ENCODE measurements around the gene NF1.
"Not testable (repeated sequence)": the region's sequence is repeated elsewhere in the genome, so short reads cannot be mapped to it uniquely, and the experiment has no call there.

The NF1 gene

DNA sequence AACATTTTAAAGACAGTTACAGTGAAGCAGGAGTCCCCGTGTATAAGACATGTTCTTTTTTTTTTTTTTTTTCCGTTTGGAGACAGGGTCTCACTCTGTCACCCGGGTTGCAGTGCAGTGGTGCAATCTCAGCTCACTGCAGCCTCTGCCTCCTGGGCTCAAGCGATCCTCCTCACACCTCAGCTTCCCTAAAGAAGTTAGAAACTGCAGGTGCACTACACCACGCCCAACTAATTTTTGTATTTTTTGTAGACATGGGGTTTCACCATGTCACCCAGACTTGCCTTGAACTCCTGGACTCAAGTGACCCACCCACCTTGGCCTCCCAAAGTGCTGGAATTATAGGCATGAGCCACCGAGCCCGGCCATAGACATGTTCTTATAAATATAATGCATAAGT lies 216.1 kb downstream of the NF1 start:
- no peaks in the 10 kb centered on the region for H3K36me3 ChIP-seq (ENCODE audit: control insufficient read depth, insufficient read depth, low read length)
- no peak overlapping the region for H3K4me3 ChIP-seq (ENCODE audit: low read depth, low read length)
- no peaks in the 10 kb centered on the region for H3K27me3 ChIP-seq (ENCODE audit: control insufficient read depth, insufficient read depth, low read length)
- no peak overlapping the region for H3K9ac ChIP-seq (ENCODE audit: low read depth, low read length)
- H3K9me3 ChIP-seq (ENCODE audit: control insufficient read depth, insufficient read depth, low read length), result no peaks in the 10 kb centered on the region
- H3K4me1 ChIP-seq (ENCODE audit: control insufficient read depth, insufficient read depth, low read length), result peaks cover 3% of the 10 kb centered on the region

DNA sequence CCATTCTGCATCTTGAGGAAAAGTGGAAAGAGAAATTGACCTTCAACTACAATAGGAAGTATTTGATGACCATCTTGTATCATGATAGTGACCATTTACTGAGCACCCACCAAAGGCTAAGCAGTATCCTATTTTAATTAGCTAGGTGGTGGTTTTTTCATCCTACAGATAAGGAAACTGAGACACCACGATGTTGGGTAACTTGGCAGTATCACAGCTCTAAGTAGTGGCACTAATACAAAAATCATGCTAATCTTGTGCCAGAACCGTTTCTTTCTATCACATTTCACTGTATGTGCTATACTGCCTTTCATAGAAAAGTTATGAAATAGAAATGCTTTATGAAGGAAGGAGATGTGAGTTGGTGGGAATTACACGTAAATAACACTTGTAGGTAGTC lies 216.7 kb downstream of the NF1 start:
- H3K4me1 ChIP-seq (ENCODE audit: control insufficient read depth, insufficient read depth, low read length), result peaks cover 3% of the 10 kb centered on the region
- no peaks in the 10 kb centered on the region for H3K36me3 ChIP-seq (ENCODE audit: control insufficient read depth, insufficient read depth, low read length)
- no peak overlapping the region for H3K9ac ChIP-seq (ENCODE audit: low read depth, low read length)
- no peaks in the 10 kb centered on the region for H3K9me3 ChIP-seq (ENCODE audit: control insufficient read depth, insufficient read depth, low read length)
- no peaks in the 10 kb centered on the region for H3K27me3 ChIP-seq (ENCODE audit: control insufficient read depth, insufficient read depth, low read length)
- H3K4me3 ChIP-seq (ENCODE audit: low read depth, low read length), result no peak overlapping the region

DNA sequence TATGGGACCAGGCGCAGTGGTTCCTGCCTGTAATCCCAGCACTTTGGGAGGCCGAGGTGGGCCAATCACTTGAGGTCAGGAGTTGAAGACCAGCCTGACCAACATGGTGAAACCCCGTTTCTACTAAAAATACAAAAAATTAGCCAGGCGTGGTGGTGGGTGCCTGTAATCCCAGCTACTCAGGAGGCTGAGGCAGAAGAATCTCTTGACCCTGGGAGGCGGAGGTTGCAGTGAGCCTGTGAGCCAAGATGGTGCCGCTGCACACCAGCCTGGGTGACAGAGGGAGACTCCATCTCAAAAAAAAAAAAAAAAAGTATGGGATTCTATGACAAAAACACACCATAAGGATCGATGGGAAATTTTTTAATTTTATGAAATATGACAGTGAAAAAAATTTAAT lies 217.4 kb downstream of the NF1 start:
- H3K27me3 ChIP-seq (ENCODE audit: control insufficient read depth, insufficient read depth, low read length); H3K36me3 ChIP-seq (ENCODE audit: control insufficient read depth, insufficient read depth, low read length); H3K4me3 ChIP-seq (ENCODE audit: low read depth, low read length); H3K9ac ChIP-seq (ENCODE audit: low read depth, low read length); H3K9me3 ChIP-seq (ENCODE audit: control insufficient read depth, insufficient read depth, low read length); H3K4me1 ChIP-seq (ENCODE audit: control insufficient read depth, insufficient read depth, low read length): not testable (repeated sequence)

DNA sequence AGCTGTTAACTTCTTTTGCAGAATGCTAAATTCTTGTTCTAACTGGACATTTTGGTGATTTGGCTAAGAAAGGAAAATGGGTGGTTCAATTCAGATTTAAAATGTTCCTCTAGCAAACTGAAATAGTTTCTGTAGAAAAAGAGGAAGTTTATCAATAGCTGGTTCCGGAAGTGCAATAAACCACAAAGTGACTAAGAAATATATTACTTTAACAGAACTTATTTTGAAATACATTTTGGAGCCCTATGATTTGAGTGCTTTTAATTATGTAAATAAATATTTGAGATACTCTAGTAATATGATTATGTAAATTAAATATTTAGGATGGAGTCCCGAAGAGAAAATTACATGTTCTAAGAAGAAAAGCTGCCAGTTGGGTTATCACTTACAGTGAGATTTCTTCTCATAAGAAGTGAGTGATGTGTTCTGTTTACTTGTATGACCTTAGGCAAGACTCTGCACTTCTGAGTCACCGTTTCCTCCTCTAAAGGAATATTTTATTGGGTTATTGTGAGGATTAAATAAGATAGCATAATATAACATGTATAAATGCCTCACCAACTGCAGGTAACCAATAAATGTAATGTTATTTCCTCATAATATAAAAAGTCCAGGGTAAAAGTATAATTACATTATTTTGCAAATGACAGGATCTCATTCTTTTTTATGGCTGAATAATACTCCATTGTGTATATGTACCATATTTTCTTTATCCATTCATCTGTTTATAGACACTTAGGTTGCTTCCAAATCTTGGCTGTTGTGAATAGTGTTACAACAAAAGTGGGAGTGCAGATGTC lies 219.4 kb downstream of the NF1 start, which contains the start of gene EVI2B:
Gene EVI2B (minus strand): TSS at position 73 of the 800 bp plus-strand sequence. CDS start 8,445 bp downstream, outside the sequence.
- no peak within 1 kb of the TSS for H3K9ac ChIP-seq (ENCODE audit: low read depth, low read length)
- no peaks in the 10 kb centered on the region for H3K9me3 ChIP-seq (ENCODE audit: control insufficient read depth, insufficient read depth, low read length)
- no peak within 1 kb of the TSS for H3K4me3 ChIP-seq (ENCODE audit: low read depth, low read length)
- no peaks in the 10 kb centered on the region for H3K36me3 ChIP-seq (ENCODE audit: control insufficient read depth, insufficient read depth, low read length)
- no peaks in the 10 kb centered on the region for H3K27me3 ChIP-seq (ENCODE audit: control insufficient read depth, insufficient read depth, low read length)
- peaks cover 3% of the 10 kb centered on the region for H3K4me1 ChIP-seq (ENCODE audit: control insufficient read depth, insufficient read depth, low read length)

DNA sequence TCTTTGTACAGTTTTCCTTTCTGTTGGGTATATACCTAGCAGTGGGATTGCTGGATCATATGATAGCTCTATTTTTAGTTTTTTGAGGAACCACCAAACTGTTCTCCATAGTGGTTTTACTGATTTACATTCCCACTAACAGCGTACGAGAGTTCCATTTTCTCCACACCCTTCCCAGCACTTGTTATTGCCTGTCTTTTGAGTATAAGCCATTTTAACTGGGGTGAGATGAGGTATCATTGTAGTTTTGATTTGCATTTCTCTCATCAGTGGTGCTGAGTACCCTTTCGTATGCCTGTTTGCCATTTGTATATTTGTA lies 220.0 kb downstream of the NF1 start:
- H3K9me3 ChIP-seq (ENCODE audit: control insufficient read depth, insufficient read depth, low read length), result no peaks in the 10 kb centered on the region
- peaks cover 3% of the 10 kb centered on the region for H3K4me1 ChIP-seq (ENCODE audit: control insufficient read depth, insufficient read depth, low read length)
- no peak overlapping the region for H3K9ac ChIP-seq (ENCODE audit: low read depth, low read length)
- no peaks in the 10 kb centered on the region for H3K27me3 ChIP-seq (ENCODE audit: control insufficient read depth, insufficient read depth, low read length)
- H3K36me3 ChIP-seq (ENCODE audit: control insufficient read depth, insufficient read depth, low read length), result no peaks in the 10 kb centered on the region
- H3K4me3 ChIP-seq (ENCODE audit: low read depth, low read length), result no peak overlapping the region

DNA sequence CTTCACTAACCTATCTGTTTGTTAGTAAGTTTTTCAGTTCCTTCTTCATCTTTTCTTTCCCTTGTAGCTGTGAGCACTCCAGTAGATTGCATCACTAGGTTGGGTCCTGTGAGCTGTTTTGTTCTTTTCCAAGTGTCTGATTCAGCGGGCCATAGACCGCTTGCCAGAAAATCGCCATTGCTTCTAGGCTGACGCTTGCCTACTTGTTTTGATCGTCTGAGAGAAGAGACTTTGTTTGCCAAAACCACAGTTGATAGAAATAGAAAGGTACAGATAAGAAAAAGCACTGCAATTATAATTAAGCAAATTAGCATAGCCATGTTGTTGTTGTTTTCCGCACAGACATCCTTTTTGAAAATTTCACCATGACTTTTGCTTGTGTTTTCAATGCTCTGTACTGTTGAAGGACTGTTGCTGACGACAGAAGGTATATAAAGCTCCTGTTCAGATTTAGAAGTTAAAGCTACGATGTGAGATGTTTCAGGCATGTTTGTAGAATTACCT lies 223.6 kb downstream of the NF1 start:
- H3K9me3 ChIP-seq (ENCODE audit: control insufficient read depth, insufficient read depth, low read length), result no peaks in the 10 kb centered on the region
- H3K36me3 ChIP-seq (ENCODE audit: control insufficient read depth, insufficient read depth, low read length), result no peaks in the 10 kb centered on the region
- H3K4me1 ChIP-seq (ENCODE audit: control insufficient read depth, insufficient read depth, low read length), result no peaks in the 10 kb centered on the region
- no peak overlapping the region for H3K4me3 ChIP-seq (ENCODE audit: low read depth, low read length)
- H3K27me3 ChIP-seq (ENCODE audit: control insufficient read depth, insufficient read depth, low read length), result no peaks in the 10 kb centered on the region
- no peak overlapping the region for H3K9ac ChIP-seq (ENCODE audit: low read depth, low read length)

DNA sequence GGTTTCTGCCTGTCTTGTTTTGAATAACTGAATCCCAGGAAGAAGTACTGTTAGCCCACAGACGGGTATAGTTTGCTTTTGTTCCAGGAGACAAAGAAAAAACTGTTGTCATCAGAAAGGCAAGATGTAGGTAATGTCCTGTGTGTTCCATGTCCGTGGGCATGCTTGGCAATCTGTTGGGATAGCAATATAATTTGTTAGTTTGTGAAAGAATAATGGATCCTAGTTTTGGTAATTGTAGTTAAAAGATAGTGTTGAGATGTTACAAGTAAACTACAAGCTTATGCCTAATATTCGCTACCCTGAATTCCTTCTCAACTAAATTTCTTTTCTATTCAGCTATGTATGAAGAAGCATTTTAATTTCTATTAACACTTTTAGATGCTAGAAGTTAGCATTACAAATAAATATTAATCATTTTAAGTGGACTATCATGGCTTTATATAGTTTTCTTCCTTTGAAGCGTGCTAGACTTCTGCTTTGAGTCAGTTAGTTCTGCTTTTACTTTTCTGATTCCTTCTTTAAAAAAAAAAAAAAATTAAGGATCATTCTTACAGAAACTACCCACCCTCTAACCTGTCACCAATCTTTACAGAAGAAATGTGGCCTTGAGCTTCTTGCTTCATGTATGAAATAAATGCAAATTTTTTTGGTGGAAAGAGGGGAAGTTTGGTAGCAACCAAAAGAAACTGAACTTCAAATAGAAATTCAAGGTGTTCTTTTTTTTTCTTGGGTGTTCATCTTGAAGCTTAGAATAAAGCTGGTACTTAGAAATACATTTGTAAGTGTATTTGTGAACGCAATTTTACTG lies 224.3 kb downstream of the NF1 start:
- H3K36me3 ChIP-seq (ENCODE audit: control insufficient read depth, insufficient read depth, low read length), result no peaks in the 10 kb centered on the region
- no peaks in the 10 kb centered on the region for H3K27me3 ChIP-seq (ENCODE audit: control insufficient read depth, insufficient read depth, low read length)
- no peak overlapping the region for H3K9ac ChIP-seq (ENCODE audit: low read depth, low read length)
- H3K4me3 ChIP-seq (ENCODE audit: low read depth, low read length), result no peak overlapping the region
- H3K4me1 ChIP-seq (ENCODE audit: control insufficient read depth, insufficient read depth, low read length), result no peaks in the 10 kb centered on the region
- H3K9me3 ChIP-seq (ENCODE audit: control insufficient read depth, insufficient read depth, low read length), result no peaks in the 10 kb centered on the region

DNA sequence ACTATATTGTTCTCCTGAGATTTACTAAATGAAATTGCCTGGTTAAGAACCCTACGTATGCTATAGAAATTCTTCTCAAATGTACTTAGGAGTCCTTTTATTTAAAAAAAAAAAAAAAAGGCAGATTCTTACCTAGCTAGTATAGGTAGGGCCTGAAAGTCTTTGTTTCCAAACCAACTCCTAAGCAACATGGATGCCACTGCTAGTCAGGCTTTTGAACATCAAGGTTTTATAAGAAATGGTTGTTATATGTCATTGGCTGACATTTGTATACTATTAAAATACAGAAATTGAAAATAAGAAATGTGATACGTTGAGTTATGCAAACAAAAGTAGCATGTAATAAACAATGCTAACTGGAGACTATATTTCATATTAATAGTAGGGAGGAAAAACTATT lies 225.5 kb downstream of the NF1 start:
- no peaks in the 10 kb centered on the region for H3K9me3 ChIP-seq (ENCODE audit: control insufficient read depth, insufficient read depth, low read length)
- no peak overlapping the region for H3K9ac ChIP-seq (ENCODE audit: low read depth, low read length)
- no peaks in the 10 kb centered on the region for H3K36me3 ChIP-seq (ENCODE audit: control insufficient read depth, insufficient read depth, low read length)
- no peak overlapping the region for H3K4me3 ChIP-seq (ENCODE audit: low read depth, low read length)
- H3K4me1 ChIP-seq (ENCODE audit: control insufficient read depth, insufficient read depth, low read length), result no peaks in the 10 kb centered on the region
- H3K27me3 ChIP-seq (ENCODE audit: control insufficient read depth, insufficient read depth, low read length), result no peaks in the 10 kb centered on the region

DNA sequence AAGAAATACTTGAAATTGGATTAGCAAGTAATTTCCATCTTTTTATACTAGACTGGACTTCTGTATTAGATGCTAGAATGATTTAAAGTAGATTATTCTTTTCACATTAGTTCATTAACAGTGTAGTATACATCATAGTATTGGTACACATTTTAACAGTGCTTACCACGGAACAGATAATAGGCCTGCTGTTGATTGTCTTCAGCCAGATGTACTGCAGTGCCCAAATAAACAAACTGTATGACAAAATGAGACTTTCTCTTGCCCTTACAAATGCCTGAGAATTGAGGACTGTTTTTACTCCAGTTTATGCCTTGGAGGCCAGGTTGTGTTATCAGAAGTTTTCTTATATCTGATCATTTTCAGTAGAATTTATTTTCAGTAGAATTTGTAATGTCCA lies 226.0 kb downstream of the NF1 start:
- Histone ChIP-seq H3K9me3 (ENCODE audit: control insufficient read depth, insufficient read depth, low read length) (no peaks in the 10 kb centered on the region), H3K4me1 (ENCODE audit: control insufficient read depth, insufficient read depth, low read length) (no peaks in the 10 kb centered on the region), H3K36me3 (ENCODE audit: control insufficient read depth, insufficient read depth, low read length) (no peaks in the 10 kb centered on the region), H3K9ac (ENCODE audit: low read depth, low read length) (no peak overlapping the region), H3K27me3 (ENCODE audit: control insufficient read depth, insufficient read depth, low read length) (no peaks in the 10 kb centered on the region), H3K4me3 (ENCODE audit: low read depth, low read length) (no peak overlapping the region)

DNA sequence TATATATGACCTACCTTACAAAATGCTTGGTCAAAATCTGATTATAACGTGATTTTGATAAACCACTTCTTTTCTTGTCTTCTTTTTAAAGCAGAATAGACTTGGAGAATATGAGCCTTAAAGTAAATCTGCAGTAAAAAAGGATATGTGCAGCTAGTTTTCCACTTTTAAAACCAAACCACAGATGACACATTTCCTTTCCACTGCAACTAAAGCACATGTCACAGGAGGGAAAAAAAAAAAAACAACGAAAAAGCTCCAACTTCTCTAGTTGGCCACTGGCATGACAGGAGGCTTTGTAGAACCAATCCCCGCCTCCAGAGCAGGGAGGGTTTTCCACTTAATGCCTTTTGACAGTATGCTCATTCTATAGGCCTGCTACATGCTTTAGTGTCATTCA lies 226.7 kb downstream of the NF1 start, which contains the start of gene EVI2A:
Gene EVI2A (minus strand): TSS at position 142 of the 400 bp plus-strand sequence. CDS start 2,609 bp downstream, outside the sequence.
- Histone ChIP-seq H3K27me3 (ENCODE audit: control insufficient read depth, insufficient read depth, low read length) (no peaks in the 10 kb centered on the region), H3K9me3 (ENCODE audit: control insufficient read depth, insufficient read depth, low read length) (no peaks in the 10 kb centered on the region), H3K4me3 (ENCODE audit: low read depth, low read length) (no peak within 1 kb of the TSS), H3K9ac (ENCODE audit: low read depth, low read length) (no peak within 1 kb of the TSS), H3K4me1 (ENCODE audit: control insufficient read depth, insufficient read depth, low read length) (no peaks in the 10 kb centered on the region), H3K36me3 (ENCODE audit: control insufficient read depth, insufficient read depth, low read length) (no peaks in the 10 kb centered on the region)

DNA sequence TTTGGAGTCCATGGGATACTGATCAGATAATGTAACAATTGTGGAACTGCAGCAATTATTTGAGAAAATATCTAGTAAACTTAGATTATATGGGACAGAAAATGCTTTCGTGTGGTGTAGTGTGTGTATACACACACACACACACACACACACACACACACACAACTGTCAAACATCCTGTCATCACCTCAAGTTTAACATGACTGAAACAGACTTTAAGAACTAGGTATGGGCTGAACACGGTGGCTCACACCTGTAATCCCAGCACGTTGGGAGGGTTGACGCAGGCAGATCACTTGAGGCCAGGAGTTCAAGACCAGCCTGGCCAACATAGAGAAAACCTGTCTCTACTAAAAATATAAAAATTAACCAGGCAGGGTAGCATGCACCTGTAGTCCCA lies 227.2 kb downstream of the NF1 start:
- no peak overlapping the region for H3K4me3 ChIP-seq (ENCODE audit: low read depth, low read length)

DNA sequence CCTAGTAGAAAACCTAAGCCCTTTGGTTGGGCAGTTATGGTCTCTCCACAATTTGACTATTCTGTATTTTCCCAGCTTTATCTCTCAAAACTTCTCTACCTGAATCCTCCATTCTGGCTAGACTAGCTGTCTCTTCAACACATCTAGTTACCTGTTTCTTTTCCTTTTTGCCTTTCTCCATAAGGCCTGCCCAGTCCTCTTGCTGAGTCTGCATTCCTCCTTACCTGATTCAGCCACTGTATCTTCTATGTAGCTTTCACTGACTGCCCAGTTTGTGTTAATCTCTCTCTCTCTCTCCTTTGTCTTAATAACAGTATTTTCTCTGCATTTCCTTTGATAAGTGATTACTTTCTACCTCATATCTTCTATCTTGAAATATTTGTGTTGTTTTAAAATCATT lies 228.8 kb downstream of the NF1 start:
- no peaks in the 10 kb centered on the region for H3K36me3 ChIP-seq (ENCODE audit: control insufficient read depth, insufficient read depth, low read length)
- H3K9ac ChIP-seq (ENCODE audit: low read depth, low read length), result no peak overlapping the region

More for the DNA sequence above, 227.2 kb downstream of the NF1 start:
- no peaks in the 10 kb centered on the region for H3K4me1 ChIP-seq (ENCODE audit: control insufficient read depth, insufficient read depth, low read length)
- H3K27me3 ChIP-seq (ENCODE audit: control insufficient read depth, insufficient read depth, low read length), result no peaks in the 10 kb centered on the region
- H3K36me3 ChIP-seq (ENCODE audit: control insufficient read depth, insufficient read depth, low read length), result no peaks in the 10 kb centered on the region
- H3K9ac ChIP-seq (ENCODE audit: low read depth, low read length), result no peak overlapping the region
- no peaks in the 10 kb centered on the region for H3K9me3 ChIP-seq (ENCODE audit: control insufficient read depth, insufficient read depth, low read length)

More for the DNA sequence above, 228.8 kb downstream of the NF1 start:
- Histone ChIP-seq H3K27me3 (ENCODE audit: control insufficient read depth, insufficient read depth, low read length) (no peaks in the 10 kb centered on the region), H3K4me1 (ENCODE audit: control insufficient read depth, insufficient read depth, low read length) (no peaks in the 10 kb centered on the region), H3K4me3 (ENCODE audit: low read depth, low read length) (no peak overlapping the region), H3K9me3 (ENCODE audit: control insufficient read depth, insufficient read depth, low read length) (no peaks in the 10 kb centered on the region)

All from iPS-15b (cell line).